HepG2 (cell line): Measurements from ENCODE around the gene CACNA2D3. TPM values are rescaled to one million over a fixed set of nuclear protein-coding genes. Genes with fewer than 3 reads are reported as not detected.

Experiments
- ATAC-seq: fragments of 200-7000 bp; cut with Tn5 transposase; 3 replicates; pipeline ENCODE4 v1.9.1; 2020; ENCODE audit warnings: mild to moderate bottlenecking, moderate library complexity
- Bru-seq: library from RNA; stranded (reverse); fragments of 400-500 nt; gene quantifications from one replicate; lab custom pipeline; 2021; lab: Mats Ljungman, UMichigan
- BruChase-seq, 2 experiments: library from RNA; stranded (reverse); fragments of 400-500 nt; gene quantifications; one replicate each; lab custom pipeline; 2021; lab: Mats Ljungman, UMichigan
- BruUV-seq: library from RNA; stranded (reverse); fragments of 400-500 nt; replicated peaks from 2 replicates; lab custom pipeline; 2021; lab: Mats Ljungman, UMichigan
- CTCF ChIA-PET: fragments of 300-600 bp; formaldehyde crosslinking; extraction: SDS; loops from one replicate; lab custom pipeline; 2021; ENCODE audit warnings: low total read pairs, inconsistent platforms, low intra/inter-chr PET ratio; lab: Yijun Ruan, JAX
- POLR2A ChIA-PET: fragments of 350-600 bp; sonication (Branson Sonifier 250); formaldehyde crosslinking; loops from one replicate; lab custom pipeline; 2020; ENCODE audit warnings: antibody characterized with exemption, inconsistent platforms; lab: Yijun Ruan, JAX
- DNase-seq: peaks from one replicate; pipeline ENCODE4 v3.0.0-alpha.2; 2015; ENCODE audit warnings: low spot score
- FAIRE-seq: peaks from 3 replicates; lab custom pipeline; 2011; peaks lifted over from hg19 to GRCh38; lab: Jason Lieb, UNC
- H2AFZ ChIP-seq: one replicate; pipeline ENCODE4 v1.6.1; 2011; ENCODE audit warnings: low read length, inconsistent platforms
- H3K27ac ChIP-seq: fragments of 300-600 bp; 3 replicates; pipeline ENCODE4 v1.8.0; 2011; ENCODE audit warnings: mixed run types, mild to moderate bottlenecking, mixed read lengths, low read length, inconsistent platforms; ENCODE audit not compliant: insufficient read depth; ENCODE audit errors: extremely low read length
- H3K27me3 ChIP-seq, 2 experiments: fragments of 200-600 bp in 1 of 2; 2 replicates in 1 of 2; 3 replicates in 1 of 2; pipeline versions ENCODE4 v1.6.0 to v1.8.0; 2011; ENCODE audit warnings: low read length in 2 of 2, mild to moderate bottlenecking in 2 of 2, moderate library complexity in 2 of 2, inconsistent platforms in 1 of 2; ENCODE audit not compliant: insufficient read depth in 2 of 2, control insufficient read depth in 1 of 2
- H3K36me3 ChIP-seq, 2 experiments: fragments of 200-600 bp in 1 of 2; replicated peaks in 1 of 2; 2 replicates in 1 of 2; 3 replicates in 1 of 2; pipeline versions ENCODE4 v1.5.1 to v1.8.0; 2011; ENCODE audit warnings: low read length in 2 of 2, inconsistent platforms in 1 of 2; ENCODE audit not compliant: insufficient read depth in 2 of 2, control insufficient read depth in 1 of 2
- H3K4me1 ChIP-seq: 2 replicates; pipeline ENCODE4 v1.5.1; 2012; ENCODE audit warnings: low read length, inconsistent platforms; ENCODE audit not compliant: insufficient read depth
- H3K4me2 ChIP-seq: 2 replicates; pipeline ENCODE4 v1.6.0; 2011; ENCODE audit warnings: low read depth, low read length, inconsistent platforms
- H3K4me3 ChIP-seq, 3 experiments: fragments of 200-600 bp in 1 of 3; sonication (generic), shearing (Covaris generic) in 1 of 3; replicated peaks in 1 of 3; 2 replicates each; pipeline ENCODE4 v1.5.1; 2011 to 2016; ENCODE audit warnings: low read length in 3 of 3, inconsistent platforms in 2 of 3, low read depth in 2 of 3, mild to moderate bottlenecking in 2 of 3, control low read depth in 1 of 3, mixed read lengths in 1 of 3; ENCODE audit not compliant: insufficient read depth in 1 of 3
- H3K79me2 ChIP-seq: one replicate; pipeline ENCODE4 v1.6.1; 2011; ENCODE audit warnings: low read length, inconsistent platforms; ENCODE audit not compliant: insufficient read depth
- H3K9ac ChIP-seq: 2 replicates; pipeline ENCODE4 v1.6.0; 2011; ENCODE audit warnings: mild to moderate bottlenecking, low read depth, low read length, inconsistent platforms; ENCODE audit not compliant: insufficient read depth
- H3K9me3 ChIP-seq: 2 replicates; pipeline ENCODE4 v1.5.1; 2012; ENCODE audit warnings: mild to moderate bottlenecking, low read length
- H4K20me1 ChIP-seq: 2 replicates; pipeline ENCODE4 v1.6.0; 2011; ENCODE audit warnings: inconsistent platforms, mild to moderate bottlenecking, low read length, moderate library complexity; ENCODE audit not compliant: insufficient read depth
- BRCA1 ChIP-seq: sonication (generic); formaldehyde crosslinking; IDR thresholded peaks from 2 replicates; pipeline ENCODE4 v1.4.0; 2020; ENCODE audit warnings: missing genetic modification reagents
- GABPB1 ChIP-seq: IDR thresholded peaks from 2 replicates; pipeline ENCODE4 v1.6.1; 2016; ENCODE audit warnings: mild to moderate bottlenecking, missing genetic modification reagents, moderate library complexity, missing compliant biosample characterization
- HMG20B ChIP-seq: conservative IDR thresholded peaks from 2 replicates; pipeline ENCODE4 v1.6.1; 2016; ENCODE audit warnings: missing genetic modification reagents, missing compliant biosample characterization
- MIXL1 ChIP-seq: IDR thresholded peaks from 2 replicates; pipeline ENCODE4 v1.6.1; 2016
- MTA3 ChIP-seq: sonication (generic); formaldehyde crosslinking; IDR thresholded peaks from 2 replicates; pipeline ENCODE4 v1.4.0; 2020; ENCODE audit warnings: missing genetic modification reagents
- NFYC ChIP-seq: IDR thresholded peaks from 2 replicates; pipeline ENCODE4 v1.6.1; 2016; ENCODE audit warnings: missing genetic modification reagents, missing compliant biosample characterization
- RFXAP ChIP-seq: sonication (generic); formaldehyde crosslinking; IDR thresholded peaks from 2 replicates; pipeline ENCODE4 v1.4.0; 2020; ENCODE audit warnings: missing genetic modification reagents, borderline replicate concordance
- ZNF263 ChIP-seq: sonication (generic); formaldehyde crosslinking; IDR thresholded peaks from 2 replicates; pipeline ENCODE4 v1.4.0; 2020; ENCODE audit warnings: missing genetic modification reagents
- ZNF446 ChIP-seq: sonication (generic); formaldehyde crosslinking; IDR thresholded peaks from 2 replicates; pipeline ENCODE4 v1.5.0; 2020; ENCODE audit warnings: mild to moderate bottlenecking, missing genetic modification reagents
- ZNF775 ChIP-seq: sonication (generic); formaldehyde crosslinking; IDR thresholded peaks from 2 replicates; pipeline ENCODE4 v1.4.0; 2020; ENCODE audit warnings: missing genetic modification reagents, mild to moderate bottlenecking, moderate library complexity, borderline replicate concordance
- ZNF777 ChIP-seq: sonication (generic); formaldehyde crosslinking; IDR thresholded peaks from 2 replicates; pipeline ENCODE4 v1.4.0; 2020; ENCODE audit warnings: missing genetic modification reagents
- ZNF839 ChIP-seq: sonication (generic); formaldehyde crosslinking; IDR thresholded peaks from 2 replicates; pipeline ENCODE4 v1.4.0; 2020; ENCODE audit warnings: missing genetic modification reagents, mild to moderate bottlenecking, borderline replicate concordance
- WGBS: methylation state at CpG from one replicate; pipeline ENCODE4 v1.1.6; 2017; ENCODE audit warnings: low lambda C conversion rate; 5-methylcytosine and 5-hydroxymethylcytosine counted together
- in situ Hi-C: cut with HindIII; loops from 2 replicates; pipeline ENCODE4 v1.10.0; 2017; ENCODE audit warnings: low pct_unique_long_range_greater_than_20kb; ENCODE audit not compliant: extremely low pct_ligation_motif_present
- intact Hi-C: fragments of 100-400 bp; cut with micrococcal nuclease; formaldehyde crosslinking; loops from one replicate; pipeline ENCODE4 v1.10.0; 2022; ENCODE audit not compliant: unreplicated experiment
- long read RNA-seq, 2 experiments: library from RNA in 1 of 2; library from polyadenylated mRNA in 1 of 2; stranded (forward) in 1 of 2; unstranded in 1 of 2; transcript quantifications; one replicate each; pipeline ENCODE4 v2.0.0, GENCODE V29; 2019 to 2022
- polyA minus RNA-seq, 3 experiments: library from RNA; depleted of rRNA, polyadenylated mRNA; stranded (reverse); fragments of >200 nt; gene quantifications; 2 replicates each; pipeline ENCODE4 v1.2.3, GENCODE V29; 2011; ENCODE audit warnings: low replicate concordance in 1 of 3
- polyA plus RNA-seq, 8 experiments: library from polyadenylated mRNA; depleted of rRNA in 3 of 8; stranded (reverse) in 7 of 8; unstranded in 1 of 8; fragments of >200 nt; fragmentation: Illumina TruSeq in 4 of 8; extraction: Trizol in 4 of 8; gene quantifications; 2 replicates each; pipeline versions ENCODE4 v1.2.1 to v1.2.3, GENCODE V29; 2011 to 2016; ENCODE audit warnings: low read depth in 4 of 8, missing spikeins in 1 of 8, mixed read lengths in 1 of 8; ENCODE audit not compliant: insufficient read depth in 1 of 8
- total RNA-seq, 5 experiments: library from RNA; depleted of rRNA; stranded (reverse); fragments of >200 nt; fragmentation: Illumina TruSeq; extraction: Trizol; gene quantifications; 2 replicates each; pipeline ENCODE4 v1.2.3, GENCODE V29; 2016; ENCODE audit warnings: low read depth in 1 of 5
- TF ChIP-seq, protein P1 (sequence below): sonication (generic); formaldehyde crosslinking; IDR thresholded peaks from 2 replicates; pipeline ENCODE4 v1.5.1; 2020; ENCODE audit warnings: missing genetic modification reagents, mild to moderate bottlenecking, borderline replicate concordance
- TF ChIP-seq, protein P2 (sequence below): sonication (generic); formaldehyde crosslinking; IDR thresholded peaks from 2 replicates; pipeline ENCODE4 v1.4.0; 2020; ENCODE audit warnings: missing genetic modification reagents, borderline replicate concordance
- TF ChIP-seq, protein P3 (sequence below): sonication (generic); formaldehyde crosslinking; IDR thresholded peaks from 2 replicates; pipeline ENCODE4 v1.5.0; 2020; ENCODE audit warnings: missing genetic modification reagents, mild to moderate bottlenecking, borderline replicate concordance

The CACNA2D3 gene
- total RNA-seq (2016; rRNA removed; fragmentation: Illumina TruSeq; extraction: Trizol) (not detected in 2 replicates), polyA plus RNA-seq (2011; rRNA removed) (0.01 TPM in 1 of 2 replicates, not detected in the other), polyA minus RNA-seq (2011; rRNA and poly(A)+ RNA removed; ENCODE audit: low replicate concordance) (8.9 TPM in 1 of 2 replicates, not detected in the other), Bru-seq, nascent RNA (percentile 2 among the genes with signal in this experiment), BruChase-seq, experiment 1, labeled RNA remaining after a 6-hour chase (percentile 1 among the genes with signal in this experiment), BruChase-seq, experiment 2, labeled RNA remaining after a 2-hour chase (percentile 2 among the genes with signal in this experiment)
- total RNA-seq (2016; cell fraction: cytosol; rRNA removed; fragmentation: Illumina TruSeq; extraction: Trizol; ENCODE audit: low read depth): not detected in 2 replicates
- not detected in 2 replicates for total RNA-seq (2016; cell fraction: insoluble cytoplasmic fraction; rRNA removed; fragmentation: Illumina TruSeq; extraction: Trizol)
- total RNA-seq (2016; cell fraction: membrane; rRNA removed; fragmentation: Illumina TruSeq; extraction: Trizol): not detected in 2 replicates
- not detected in 2 replicates for total RNA-seq (2016; cell fraction: nucleus; rRNA removed; fragmentation: Illumina TruSeq; extraction: Trizol)
- polyA plus RNA-seq (2011; cell fraction: cytosol; rRNA removed): not detected in 2 replicates
- not detected in 2 replicates for polyA plus RNA-seq (2011; cell fraction: nucleus; rRNA removed)
- not detected in 2 replicates for polyA plus RNA-seq (2012)
- not detected in 2 replicates for polyA plus RNA-seq (2016; cell fraction: cytosol; fragmentation: Illumina TruSeq; extraction: Trizol; ENCODE audit: low read depth)
- not detected in 2 replicates for polyA plus RNA-seq (2016; cell fraction: insoluble cytoplasmic fraction; fragmentation: Illumina TruSeq; extraction: Trizol; ENCODE audit: low read depth)
- polyA plus RNA-seq (2016; cell fraction: membrane; fragmentation: Illumina TruSeq; extraction: Trizol; ENCODE audit: low read depth): not detected in 2 replicates
- not detected in 2 replicates for polyA plus RNA-seq (2016; cell fraction: nucleus; fragmentation: Illumina TruSeq; extraction: Trizol; ENCODE audit: insufficient read depth, low read depth)
- polyA minus RNA-seq (2011; cell fraction: cytosol; rRNA and poly(A)+ RNA removed): not detected in 2 replicates
- polyA minus RNA-seq (2011; cell fraction: nucleus; rRNA and poly(A)+ RNA removed): not detected in 2 replicates
- long read RNA-seq, experiment 1: 0 reads
- long read RNA-seq, experiment 2: 0 reads

DNA sequence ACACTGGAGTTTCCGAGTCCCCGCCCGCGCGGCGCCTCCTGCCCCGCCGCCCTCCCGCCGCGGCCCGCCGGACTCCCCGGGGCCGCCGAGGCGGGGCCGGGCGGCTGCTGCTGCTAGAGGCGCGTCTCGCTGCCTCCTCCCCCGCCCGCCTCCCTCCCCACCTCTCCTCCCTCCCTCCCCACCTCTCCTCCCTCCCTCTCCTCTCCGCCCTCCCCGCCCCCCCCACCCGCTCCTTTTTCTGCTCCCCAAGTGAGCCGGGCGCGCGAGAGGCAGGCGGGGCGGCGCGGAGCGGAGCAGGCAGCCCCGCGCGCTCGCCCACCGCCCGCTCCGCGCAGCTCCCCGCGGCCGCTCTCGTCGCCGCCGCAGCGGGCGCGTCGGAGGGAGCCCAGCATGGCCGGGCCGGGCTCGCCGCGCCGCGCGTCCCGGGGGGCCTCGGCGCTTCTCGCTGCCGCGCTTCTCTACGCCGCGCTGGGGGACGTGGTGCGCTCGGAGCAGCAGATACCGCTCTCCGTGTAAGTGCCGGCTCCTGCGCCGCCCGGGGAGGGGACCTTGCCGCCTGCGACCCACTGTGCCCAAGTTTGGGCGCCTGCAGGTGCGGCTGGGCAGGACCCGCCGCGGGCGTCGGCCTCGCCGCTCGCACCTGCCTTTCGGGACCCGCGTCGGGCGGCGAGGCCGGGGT, at the start of gene CACNA2D3:
Gene CACNA2D3 (plus strand): TSS at position 229 of the 679 bp plus-strand sequence.
- Histone ChIP-seq H2AFZ (no peak within 1 kb of the TSS), H3K4me3 (no peak within 1 kb of the TSS), H3K4me1 (no peaks in the 10 kb centered on the region), H3K79me2 (no peaks in the 10 kb centered on the region), H3K36me3 (no peaks in the 10 kb centered on the region), H3K27ac (no peak within 1 kb of the TSS), H3K9ac (no peak within 1 kb of the TSS), H4K20me1 (no peaks in the 10 kb centered on the region), H3K4me2 (no peak within 1 kb of the TSS), H3K9me3 (no peaks in the 10 kb centered on the region), H3K27me3 (peaks cover 2 to 52% of the 10 kb centered on the region in 2 experiments; a peak in 4 of 5 replicates)
- intact Hi-C loops: no loop called here
- FAIRE-seq (no peak), ATAC-seq (no peak; the same call in 2 of the 3 replicates), DNase-seq (no peak)
- WGBS: 11% methylated on average over 14 of the region's 100 CpGs
- TF ChIP-seq BRCA1 (CRISPR knock-in tag): no peak
- no peak for TF ChIP-seq ZNF839 (CRISPR knock-in tag)
- no peak for TF ChIP-seq ZNF446 (CRISPR knock-in tag)
- no peak for TF ChIP-seq ZNF775 (CRISPR knock-in tag)
- TF ChIP-seq RFXAP: no peak
- no peak for TF ChIP-seq ZNF777 (CRISPR knock-in tag)
- no peak for TF ChIP-seq HMG20B (CRISPR knock-in tag)
- TF ChIP-seq ZNF263: no peak
- no peak for TF ChIP-seq GABPB1
- TF ChIP-seq NFYC: no peak
- no peak for TF ChIP-seq MTA3 (CRISPR knock-in tag)
- TF ChIP-seq, protein P1, sequence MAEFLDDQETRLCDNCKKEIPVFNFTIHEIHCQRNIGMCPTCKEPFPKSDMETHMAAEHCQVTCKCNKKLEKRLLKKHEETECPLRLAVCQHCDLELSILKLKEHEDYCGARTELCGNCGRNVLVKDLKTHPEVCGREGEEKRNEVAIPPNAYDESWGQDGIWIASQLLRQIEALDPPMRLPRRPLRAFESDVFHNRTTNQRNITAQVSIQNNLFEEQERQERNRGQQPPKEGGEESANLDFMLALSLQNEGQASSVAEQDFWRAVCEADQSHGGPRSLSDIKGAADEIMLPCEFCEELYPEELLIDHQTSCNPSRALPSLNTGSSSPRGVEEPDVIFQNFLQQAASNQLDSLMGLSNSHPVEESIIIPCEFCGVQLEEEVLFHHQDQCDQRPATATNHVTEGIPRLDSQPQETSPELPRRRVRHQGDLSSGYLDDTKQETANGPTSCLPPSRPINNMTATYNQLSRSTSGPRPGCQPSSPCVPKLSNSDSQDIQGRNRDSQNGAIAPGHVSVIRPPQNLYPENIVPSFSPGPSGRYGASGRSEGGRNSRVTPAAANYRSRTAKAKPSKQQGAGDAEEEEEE (CRISPR knock-in tag): no peak
- TF ChIP-seq MIXL1 (CRISPR knock-in tag): no peak
- TF ChIP-seq, protein P2, sequence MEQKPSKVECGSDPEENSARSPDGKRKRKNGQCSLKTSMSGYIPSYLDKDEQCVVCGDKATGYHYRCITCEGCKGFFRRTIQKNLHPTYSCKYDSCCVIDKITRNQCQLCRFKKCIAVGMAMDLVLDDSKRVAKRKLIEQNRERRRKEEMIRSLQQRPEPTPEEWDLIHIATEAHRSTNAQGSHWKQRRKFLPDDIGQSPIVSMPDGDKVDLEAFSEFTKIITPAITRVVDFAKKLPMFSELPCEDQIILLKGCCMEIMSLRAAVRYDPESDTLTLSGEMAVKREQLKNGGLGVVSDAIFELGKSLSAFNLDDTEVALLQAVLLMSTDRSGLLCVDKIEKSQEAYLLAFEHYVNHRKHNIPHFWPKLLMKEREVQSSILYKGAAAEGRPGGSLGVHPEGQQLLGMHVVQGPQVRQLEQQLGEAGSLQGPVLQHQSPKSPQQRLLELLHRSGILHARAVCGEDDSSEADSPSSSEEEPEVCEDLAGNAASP (CRISPR knock-in tag): no peak
- TF ChIP-seq, protein P3, sequence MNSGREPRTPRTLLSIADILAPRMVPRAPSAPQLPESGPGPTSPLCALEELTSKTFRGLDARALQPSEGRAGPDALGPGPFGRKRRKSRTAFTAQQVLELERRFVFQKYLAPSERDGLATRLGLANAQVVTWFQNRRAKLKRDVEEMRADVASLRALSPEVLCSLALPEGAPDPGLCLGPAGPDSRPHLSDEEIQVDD (CRISPR knock-in tag): no peak
- BruUV-seq: no TSS peak
- POLR2A ChIA-PET: no interaction called here
- CTCF ChIA-PET: no interaction called here
- in situ Hi-C loops: no loop called here
